ENCODE data around the gene CACNG5. TPM values are rescaled to one million over a fixed set of nuclear protein-coding genes. Genes with fewer than 3 reads are reported as not detected.

CACNG5 gene
- total RNA-seq, 1 donor, result not detected

- TF ChIP-seq CTCF (IDR thresholded peaks at IDR 0.05; ENCODE audit: insufficient read depth, low read length), result no peak
- peak; percentile 1 for DNase-seq (ENCODE audit: low read depth)
- no peak overlapping the region for H3K4me3 ChIP-seq (ENCODE audit: low read depth, low read length)
These were observed 15.8 kb downstream of the CACNG5 start for GRCh38 chr17:66850692-66851091.

- no peak for DNase-seq (ENCODE audit: low read depth)
- H3K4me3 ChIP-seq (ENCODE audit: low read depth, low read length), result no peak overlapping the region
- TF ChIP-seq CTCF (IDR thresholded peaks at IDR 0.05; ENCODE audit: insufficient read depth, low read length), result peak; percentile 21
These were observed 20.3 kb downstream of the CACNG5 start for GRCh38 chr17:66855204-66855603.

- no peak for TF ChIP-seq CTCF (IDR thresholded peaks at IDR 0.05; ENCODE audit: insufficient read depth, low read length)
These were observed 23.5 kb downstream of the CACNG5 start for GRCh38 chr17:66858226-66859083.

GRCh38 chr17:66859353-66859752 lies 24.4 kb downstream of the CACNG5 start:
- H3K4me3 ChIP-seq (ENCODE audit: low read depth, low read length), result no peak overlapping the region
- no peak for DNase-seq (ENCODE audit: low read depth)
- no peak for TF ChIP-seq CTCF (IDR thresholded peaks at IDR 0.05; ENCODE audit: insufficient read depth, low read length)

More at GRCh38 chr17:66858226-66859083, 23.5 kb downstream of the CACNG5 start:
- no peak overlapping the region for H3K4me3 ChIP-seq (ENCODE audit: low read depth, low read length)
- DNase-seq (ENCODE audit: low read depth), result no peak

- TF ChIP-seq CTCF (IDR thresholded peaks at IDR 0.05; ENCODE audit: insufficient read depth, low read length), result no peak
- no peak for DNase-seq (ENCODE audit: low read depth)
- no peak overlapping the region for H3K4me3 ChIP-seq (ENCODE audit: low read depth, low read length)
These were observed 25.3 kb downstream of the CACNG5 start for GRCh38 chr17:66860204-66860603.

- DNase-seq (ENCODE audit: low read depth), result no peak
- TF ChIP-seq CTCF (IDR thresholded peaks at IDR 0.05; ENCODE audit: insufficient read depth, low read length), result no peak
- H3K4me3 ChIP-seq (ENCODE audit: low read depth, low read length), result no peak overlapping the region
These were observed 28.9 kb downstream of the CACNG5 start for GRCh38 chr17:66863820-66864219.

Data from fibroblast of the aortic adventitia (primary cell).